ENCODE data around the gene RASGRF2.
"Not testable (repeated sequence)": the region's sequence is repeated elsewhere in the genome, so short reads cannot be mapped to it uniquely, and the experiment has no call there.

RASGRF2 gene

GRCh38 chr5:81020478-81021167 lies 60.5 kb downstream of the RASGRF2 start:
- DNase-seq (ENCODE audit: low read depth) = no peak

GRCh38 chr5:81021486-81021885 lies 61.3 kb downstream of the RASGRF2 start:
- DNase-seq (ENCODE audit: low read depth) = no peak

GRCh38 chr5:81021951-81022687 lies 62.0 kb downstream of the RASGRF2 start:
- DNase-seq (ENCODE audit: low read depth) = no peak

- no peak for DNase-seq (ENCODE audit: low read depth)
These were observed 62.5 kb downstream of the RASGRF2 start for GRCh38 chr5:81022688-81023084.

- no peak for DNase-seq (ENCODE audit: low read depth)
These were observed 63.3 kb downstream of the RASGRF2 start for GRCh38 chr5:81023261-81023970.

GRCh38 chr5:81027481-81028058 lies 67.4 kb downstream of the RASGRF2 start:
- no peak for DNase-seq (ENCODE audit: low read depth)

- not testable (repeated sequence) for DNase-seq (ENCODE audit: low read depth)
These were observed 68.7 kb downstream of the RASGRF2 start for GRCh38 chr5:81028888-81029287.

- not testable (repeated sequence) for DNase-seq (ENCODE audit: low read depth)
These were observed 69.6 kb downstream of the RASGRF2 start for GRCh38 chr5:81029736-81030135.

- not testable (repeated sequence) for DNase-seq (ENCODE audit: low read depth)
These were observed 70.3 kb downstream of the RASGRF2 start for GRCh38 chr5:81030236-81031034.

GRCh38 chr5:81035522-81035921 lies 75.4 kb downstream of the RASGRF2 start:
- no peak for DNase-seq (ENCODE audit: low read depth)

GRCh38 chr5:81038495-81038894 lies 78.3 kb downstream of the RASGRF2 start:
- no peak for DNase-seq (ENCODE audit: low read depth)

GRCh38 chr5:81044868-81045267 lies 84.7 kb downstream of the RASGRF2 start:
- DNase-seq (ENCODE audit: low read depth) = no peak

GRCh38 chr5:81045389-81045807 lies 85.2 kb downstream of the RASGRF2 start:
- DNase-seq (ENCODE audit: low read depth) = no peak

- DNase-seq (ENCODE audit: low read depth) = no peak
These were observed 85.9 kb downstream of the RASGRF2 start for GRCh38 chr5:81046041-81046440.

- no peak for DNase-seq (ENCODE audit: low read depth)
These were observed 92.2 kb downstream of the RASGRF2 start for GRCh38 chr5:81052325-81052724.

GRCh38 chr5:81053282-81053681 lies 93.1 kb downstream of the RASGRF2 start:
- DNase-seq (ENCODE audit: low read depth) = not testable (repeated sequence)

- no peak for DNase-seq (ENCODE audit: low read depth)
These were observed 98.0 kb downstream of the RASGRF2 start for GRCh38 chr5:81058121-81058520.

GRCh38 chr5:81065492-81065891 lies 105.3 kb downstream of the RASGRF2 start:
- DNase-seq (ENCODE audit: low read depth) = no peak

- DNase-seq (ENCODE audit: low read depth) = no peak
These were observed 105.9 kb downstream of the RASGRF2 start for GRCh38 chr5:81066102-81066501.

- no peak for DNase-seq (ENCODE audit: low read depth)
These were observed 107.2 kb downstream of the RASGRF2 start for GRCh38 chr5:81067406-81067805.

- DNase-seq (ENCODE audit: low read depth) = no peak
These were observed 107.9 kb downstream of the RASGRF2 start for GRCh38 chr5:81068063-81068462.

- DNase-seq (ENCODE audit: low read depth) = no peak
These were observed 108.5 kb downstream of the RASGRF2 start for GRCh38 chr5:81068635-81069034.

All from stimulated activated CD8-positive, alpha-beta memory T cell treated with anti-CD3 and anti-CD28 coated beads, Interleukin-7, amount 100 ng/mL, for 24 hours (primary cell).